Measurements from ENCODE around the gene CSF1.
A peak's percentile ranks its signal among the peaks of the same experiment; 100 is the strongest.

CSF1 gene

DNA sequence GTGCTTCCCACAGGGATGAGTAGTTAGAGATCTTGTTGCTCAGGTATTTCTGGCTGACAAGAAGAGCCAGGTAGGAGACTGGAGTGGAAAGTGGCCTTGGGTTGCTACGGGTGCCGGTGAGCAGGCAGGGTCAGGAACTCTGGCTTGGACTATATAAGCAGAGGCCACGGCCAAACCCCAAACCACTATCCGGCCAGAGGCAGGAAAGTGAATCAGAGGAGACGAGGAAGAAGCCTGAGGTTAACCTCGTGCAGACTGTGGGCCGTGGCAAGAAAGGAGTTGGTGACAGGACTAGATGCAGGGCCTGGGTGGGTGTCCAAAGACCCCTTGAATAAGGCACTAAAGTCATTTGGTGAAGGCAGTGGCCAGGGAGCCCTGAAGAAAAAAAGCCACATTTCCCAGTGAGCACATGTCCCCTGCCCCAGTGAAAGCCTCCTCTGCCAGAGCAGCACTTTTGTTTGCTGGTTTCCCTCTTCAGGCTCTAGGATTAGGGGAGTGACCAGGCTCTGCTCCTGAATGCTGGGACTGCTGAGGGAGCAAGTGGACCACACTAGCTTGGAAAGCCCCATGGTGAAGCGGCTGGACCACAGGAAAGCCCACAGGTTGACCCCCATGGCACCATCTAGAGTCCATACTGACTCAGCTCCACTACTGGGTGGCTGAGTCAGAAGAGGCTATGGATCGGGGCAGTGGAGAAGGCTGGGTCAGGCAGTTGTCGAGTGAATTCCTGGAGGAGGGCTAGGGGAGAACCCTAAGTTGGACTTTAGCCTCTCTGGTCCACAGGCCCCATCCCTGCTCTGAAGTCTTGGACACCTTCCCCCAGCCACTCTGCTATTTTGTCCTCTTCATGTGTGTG is 23.4 kb downstream of the CSF1 start:
- DNase-seq (ENCODE audit: low spot score) (no peak), ATAC-seq (ENCODE audit: low read depth) (peak; percentile 10; the same call in 1 of the 3 replicates)
- Histone ChIP-seq H3K4me3 (ENCODE audit: severe bottlenecking) (no peak overlapping the region), H3K27ac (ENCODE audit: poor library complexity, severe bottlenecking) (no peak overlapping the region), H3K27me3 (ENCODE audit: insufficient read depth, poor library complexity, severe bottlenecking) (no peaks in the 10 kb centered on the region), H3K36me3 (ENCODE audit: low read depth) (no peaks in the 10 kb centered on the region), H3K4me1 (ENCODE audit: insufficient read depth, poor library complexity, severe bottlenecking) (peaks cover 3% of the 10 kb centered on the region), H3K9me3 (ENCODE audit: severe bottlenecking) (peaks cover 7% of the 10 kb centered on the region)
- no peak for TF ChIP-seq CTCF (IDR thresholded peaks at IDR 0.05; ENCODE audit: poor library complexity, severe bottlenecking)

GRCh38 chr1:109935451-109935900 is 24.8 kb downstream of the CSF1 start:
- peaks cover 7% of the 10 kb centered on the region for H3K9me3 ChIP-seq (ENCODE audit: severe bottlenecking)
- TF ChIP-seq CTCF (IDR thresholded peaks at IDR 0.05; ENCODE audit: poor library complexity, severe bottlenecking): no peak
- H3K4me3 ChIP-seq (ENCODE audit: severe bottlenecking): no peak overlapping the region
- no peaks in the 10 kb centered on the region for H3K36me3 ChIP-seq (ENCODE audit: low read depth)
- no peaks in the 10 kb centered on the region for H3K4me1 ChIP-seq (ENCODE audit: insufficient read depth, poor library complexity, severe bottlenecking)
- ATAC-seq (ENCODE audit: low read depth) (no peak), DNase-seq (ENCODE audit: low spot score) (no peak)
- H3K27me3 ChIP-seq (ENCODE audit: insufficient read depth, poor library complexity, severe bottlenecking): no peaks in the 10 kb centered on the region
- H3K27ac ChIP-seq (ENCODE audit: poor library complexity, severe bottlenecking): no peak overlapping the region

DNA sequence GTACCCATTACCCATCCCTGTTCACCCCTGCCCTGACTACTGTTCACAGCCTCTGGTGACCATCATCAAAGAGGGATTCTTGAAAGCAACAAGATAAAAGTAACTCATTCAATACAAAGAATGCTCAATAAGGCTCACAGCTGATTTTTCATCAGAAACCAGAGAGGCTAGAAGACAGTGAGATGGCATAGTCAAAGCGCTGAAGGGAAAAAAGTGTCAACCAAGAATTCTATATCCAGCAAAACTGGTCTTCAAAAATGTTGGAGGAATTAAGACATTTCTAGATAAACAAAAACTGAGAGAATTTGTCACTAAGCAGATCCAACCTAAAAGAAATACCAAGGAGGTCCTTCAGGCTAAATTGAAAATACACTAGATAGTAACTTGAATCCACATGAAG is 27.1 kb downstream of the CSF1 start:
- no peaks in the 10 kb centered on the region for H3K27me3 ChIP-seq (ENCODE audit: insufficient read depth, poor library complexity, severe bottlenecking)
- no peak for TF ChIP-seq CTCF (IDR thresholded peaks at IDR 0.05; ENCODE audit: poor library complexity, severe bottlenecking)
- no peak overlapping the region for H3K27ac ChIP-seq (ENCODE audit: poor library complexity, severe bottlenecking)
- no peaks in the 10 kb centered on the region for H3K4me1 ChIP-seq (ENCODE audit: insufficient read depth, poor library complexity, severe bottlenecking)
- H3K36me3 ChIP-seq (ENCODE audit: low read depth): no peaks in the 10 kb centered on the region
- H3K4me3 ChIP-seq (ENCODE audit: severe bottlenecking): no peak overlapping the region
- ATAC-seq (ENCODE audit: low read depth) (no peak), DNase-seq (ENCODE audit: low spot score) (no peak)
- peaks cover 7% of the 10 kb centered on the region for H3K9me3 ChIP-seq (ENCODE audit: severe bottlenecking)

GRCh38 chr1:109938556-109938955 is 27.9 kb downstream of the CSF1 start:
- Histone ChIP-seq H3K4me3 (ENCODE audit: severe bottlenecking) (no peak overlapping the region), H3K27ac (ENCODE audit: poor library complexity, severe bottlenecking) (no peak overlapping the region), H3K27me3 (ENCODE audit: insufficient read depth, poor library complexity, severe bottlenecking) (no peaks in the 10 kb centered on the region), H3K36me3 (ENCODE audit: low read depth) (no peaks in the 10 kb centered on the region), H3K4me1 (ENCODE audit: insufficient read depth, poor library complexity, severe bottlenecking) (no peaks in the 10 kb centered on the region), H3K9me3 (ENCODE audit: severe bottlenecking) (peaks cover 7% of the 10 kb centered on the region)
- ATAC-seq (ENCODE audit: low read depth) (no peak), DNase-seq (ENCODE audit: low spot score) (no peak)
- TF ChIP-seq CTCF (IDR thresholded peaks at IDR 0.05; ENCODE audit: poor library complexity, severe bottlenecking): no peak

GRCh38 chr1:109942434-109942833 is 31.8 kb downstream of the CSF1 start:
- Histone ChIP-seq H3K4me3 (ENCODE audit: severe bottlenecking) (no peak overlapping the region), H3K36me3 (ENCODE audit: low read depth) (no peaks in the 10 kb centered on the region), H3K9me3 (ENCODE audit: severe bottlenecking) (peaks cover 5% of the 10 kb centered on the region), H3K4me1 (ENCODE audit: insufficient read depth, poor library complexity, severe bottlenecking) (no peaks in the 10 kb centered on the region), H3K27me3 (ENCODE audit: insufficient read depth, poor library complexity, severe bottlenecking) (no peaks in the 10 kb centered on the region), H3K27ac (ENCODE audit: poor library complexity, severe bottlenecking) (no peak overlapping the region)
- no peak for TF ChIP-seq CTCF (IDR thresholded peaks at IDR 0.05; ENCODE audit: poor library complexity, severe bottlenecking)
- no peak for DNase-seq (ENCODE audit: low spot score)
- no peak for ATAC-seq (ENCODE audit: low read depth)

Data from RWPE2 (cell line).